Measurements from ENCODE around the gene DOCK10. TPM values are rescaled to one million over a fixed set of nuclear protein-coding genes. Genes with fewer than 3 reads are reported as not detected.
A peak's percentile ranks its signal among the peaks of the same experiment; 100 is the strongest.

Gene DOCK10
- total RNA-seq, 1 donor from 2014 or later, result 15.2 TPM

- Mint-ChIP-seq H3K27ac (ENCODE audit: unreplicated experiment) (peak overlapping the region; percentile 96), H3K9me3 (ENCODE audit: unreplicated experiment) (no peaks in the 10 kb centered on the region), H3K4me3 (ENCODE audit: unreplicated experiment) (no peak overlapping the region), H3K27me3 (ENCODE audit: unreplicated experiment) (no peaks in the 10 kb centered on the region), H3K36me3 (ENCODE audit: unreplicated experiment) (peaks cover 3% of the 10 kb centered on the region), H3K4me1 (ENCODE audit: unreplicated experiment) (peaks cover 41% of the 10 kb centered on the region)
- TF ChIP-seq CTCF (IDR thresholded peaks at IDR 0.05), result no peak
- no peak for DNase-seq (ENCODE audit: extremely low spot score, unreplicated experiment)
Observed at GRCh38 chr2:224925810-224926100, 116.5 kb downstream of the DOCK10 start.

GRCh38 chr2:224925061-224925809, 117.0 kb downstream of the DOCK10 start:
- DNase-seq (ENCODE audit: extremely low spot score, unreplicated experiment), result no peak
- H3K27me3 Mint-ChIP-seq (ENCODE audit: unreplicated experiment), result no peaks in the 10 kb centered on the region
- no peaks in the 10 kb centered on the region for H3K36me3 Mint-ChIP-seq (ENCODE audit: unreplicated experiment)
- peaks cover 41% of the 10 kb centered on the region for H3K4me1 Mint-ChIP-seq (ENCODE audit: unreplicated experiment)
- no peak for TF ChIP-seq CTCF (IDR thresholded peaks at IDR 0.05)
- no peaks in the 10 kb centered on the region for H3K9me3 Mint-ChIP-seq (ENCODE audit: unreplicated experiment)
- peak overlapping the region; percentile 96 for H3K27ac Mint-ChIP-seq (ENCODE audit: unreplicated experiment)
- H3K4me3 Mint-ChIP-seq (ENCODE audit: unreplicated experiment), result no peak overlapping the region

- no peak overlapping the region for H3K4me3 Mint-ChIP-seq (ENCODE audit: unreplicated experiment)
- DNase-seq (ENCODE audit: extremely low spot score, unreplicated experiment), result no peak
- no peaks in the 10 kb centered on the region for H3K27me3 Mint-ChIP-seq (ENCODE audit: unreplicated experiment)
- peaks cover 41% of the 10 kb centered on the region for H3K4me1 Mint-ChIP-seq (ENCODE audit: unreplicated experiment)
- H3K36me3 Mint-ChIP-seq (ENCODE audit: unreplicated experiment), result no peaks in the 10 kb centered on the region
- no peak for TF ChIP-seq CTCF (IDR thresholded peaks at IDR 0.05)
- no peaks in the 10 kb centered on the region for H3K9me3 Mint-ChIP-seq (ENCODE audit: unreplicated experiment)
- no peak overlapping the region for H3K27ac Mint-ChIP-seq (ENCODE audit: unreplicated experiment)
Observed at GRCh38 chr2:224924631-224925030, 117.6 kb downstream of the DOCK10 start.

- Mint-ChIP-seq H3K4me3 (ENCODE audit: unreplicated experiment) (no peak overlapping the region), H3K36me3 (ENCODE audit: unreplicated experiment) (no peaks in the 10 kb centered on the region), H3K27me3 (ENCODE audit: unreplicated experiment) (no peaks in the 10 kb centered on the region), H3K27ac (ENCODE audit: unreplicated experiment) (no peak overlapping the region), H3K4me1 (ENCODE audit: unreplicated experiment) (peaks cover 28% of the 10 kb centered on the region), H3K9me3 (ENCODE audit: unreplicated experiment) (no peaks in the 10 kb centered on the region)
- TF ChIP-seq CTCF (IDR thresholded peaks at IDR 0.05), result no peak
- DNase-seq (ENCODE audit: extremely low spot score, unreplicated experiment), result no peak
Observed at GRCh38 chr2:224922142-224922727, 120.0 kb downstream of the DOCK10 start.

- TF ChIP-seq CTCF (IDR thresholded peaks at IDR 0.05), result no peak
- Mint-ChIP-seq H3K27me3 (ENCODE audit: unreplicated experiment) (no peaks in the 10 kb centered on the region), H3K4me3 (ENCODE audit: unreplicated experiment) (no peak overlapping the region), H3K9me3 (ENCODE audit: unreplicated experiment) (no peaks in the 10 kb centered on the region), H3K36me3 (ENCODE audit: unreplicated experiment) (no peaks in the 10 kb centered on the region), H3K4me1 (ENCODE audit: unreplicated experiment) (peaks cover 17% of the 10 kb centered on the region), H3K27ac (ENCODE audit: unreplicated experiment) (no peak overlapping the region)
- no peak for DNase-seq (ENCODE audit: extremely low spot score, unreplicated experiment)
Observed at GRCh38 chr2:224919472-224920110, 122.7 kb downstream of the DOCK10 start.

All from osteocyte (in vitro differentiated cells).